Panc1 (cell line): ENCODE measurements around the gene CACNA2D3. TPM values are rescaled to one million over a fixed set of nuclear protein-coding genes. Genes with fewer than 3 reads are reported as not detected.

Source experiments
- ATAC-seq: fragments of 200-7000 bp; cut with Tn5 transposase; 2 replicates; pipeline ENCODE4 v1.9.1; 2020; ENCODE audit warnings: mild to moderate bottlenecking, moderate library complexity
- BruUV-seq: library from RNA; stranded (reverse); fragments of 400-500 nt; replicated peaks from 2 replicates; lab custom pipeline; 2021; lab: Mats Ljungman, UMichigan
- CTCF ChIA-PET: fragments of 300-600 bp; sonication (Branson Sonifier 250); formaldehyde crosslinking; loops from one replicate; lab custom pipeline; 2022; ENCODE audit warnings: antibody characterized with exemption; lab: Charles Lee
- POLR2A ChIA-PET: fragments of 300-600 bp; sonication (Branson Sonifier 250); formaldehyde crosslinking; loops from one replicate; lab custom pipeline; 2022; ENCODE audit warnings: antibody characterized with exemption; lab: Charles Lee
- DNase-seq: peaks from one replicate; pipeline ENCODE4 v3.0.0-alpha.2; 2010; ENCODE audit warnings: low read depth, low spot score
- H3K27ac ChIP-seq: 2 replicates; pipeline ENCODE4 v1.5.1; 2011; ENCODE audit warnings: mild to moderate bottlenecking, low read length, inconsistent platforms
- H3K27me3 ChIP-seq: fragments of 200-500 bp; sonication (Bioruptor generic); 2 replicates; pipeline ENCODE4 v1.6.0; 2014; ENCODE audit warnings: low read length, inconsistent platforms; ENCODE audit not compliant: control insufficient read depth, insufficient read depth
- H3K36me3 ChIP-seq: fragments of 200-500 bp; sonication (Bioruptor generic); 2 replicates; pipeline ENCODE4 v1.5.1; 2014; ENCODE audit warnings: inconsistent platforms, mild to moderate bottlenecking, low read length, moderate library complexity; ENCODE audit not compliant: control insufficient read depth, insufficient read depth
- H3K4me1 ChIP-seq: 2 replicates; pipeline ENCODE4 v1.5.1; 2011; ENCODE audit warnings: inconsistent platforms, mild to moderate bottlenecking, low read length, moderate library complexity; ENCODE audit not compliant: control insufficient read depth, insufficient read depth
- H3K4me3 ChIP-seq, 2 experiments: 2 replicates each; pipeline ENCODE4 v1.5.1; 2011 to 2012; ENCODE audit warnings: low read depth in 2 of 2, low read length in 2 of 2, mild to moderate bottlenecking in 2 of 2, inconsistent platforms in 1 of 2, moderate library complexity in 1 of 2
- H3K9me3 ChIP-seq: fragments of 200-500 bp; sonication (Bioruptor generic); 2 replicates; pipeline ENCODE4 v1.5.1; 2014; ENCODE audit warnings: low read depth, mild to moderate bottlenecking, inconsistent platforms, low read length, moderate library complexity; ENCODE audit not compliant: control insufficient read depth, insufficient read depth
- CTCF ChIP-seq: fragments of 450-650 bp; IDR thresholded peaks from 2 replicates; pipeline ENCODE4 v1.5.1; 2017; ENCODE audit warnings: mild to moderate bottlenecking
- POLR2AphosphoS5 ChIP-seq: IDR thresholded peaks from 2 replicates; pipeline ENCODE4 v1.6.1; 2012; ENCODE audit warnings: mild to moderate bottlenecking, low read depth, low read length, moderate library complexity
- REST ChIP-seq, 2 experiments: IDR thresholded peaks; 2 replicates each; pipeline ENCODE4 v1.6.1; 2011 to 2012; ENCODE audit warnings: low read depth in 2 of 2, control low read depth in 1 of 2, low read length in 1 of 2, mild to moderate bottlenecking in 1 of 2, moderate library complexity in 1 of 2; ENCODE audit not compliant: insufficient read depth in 1 of 2
- SIN3A ChIP-seq: IDR thresholded peaks from 2 replicates; pipeline ENCODE4 v1.6.1; 2012; ENCODE audit warnings: low read depth, mild to moderate bottlenecking, low read length, moderate library complexity, borderline replicate concordance; ENCODE audit not compliant: insufficient read depth
- TCF7L2 ChIP-seq: IDR thresholded peaks from 2 replicates; pipeline ENCODE4 v1.6.1; 2011; ENCODE audit warnings: mild to moderate bottlenecking, low read depth, low read length, inconsistent platforms
- in situ Hi-C: cut with HindIII; loops from 2 replicates; pipeline ENCODE4 v1.10.0; 2016; ENCODE audit warnings: low sequenced_read_pairs, low pct_unique_long_range_greater_than_20kb
- intact Hi-C: fragments of 100-400 bp; cut with micrococcal nuclease; formaldehyde crosslinking; loops from one replicate; pipeline ENCODE4 v1.10.0; 2022; ENCODE audit not compliant: unreplicated experiment
- total RNA-seq: library from RNA; stranded (reverse); gene quantifications from one replicate; pipeline ENCODE4 v1.2.1, GENCODE V29; 2021; ENCODE audit not compliant: unreplicated experiment

CACNA2D3 gene
- total RNA-seq, 1 experiment from 2014 or later, result 0.41 TPM

- no peaks in the 10 kb centered on the region for H3K27me3 ChIP-seq
- TF ChIP-seq TCF7L2 (no peak), POLR2AphosphoS5 (no peak), SIN3A (no peak), REST (IDR thresholded peaks at IDR 0.05; ENCODE audit: insufficient read depth in 1 of 2, low read depth in 2 of 2, low read length in 1 of 2) (no peak), CTCF (no peak)
- H3K4me3 ChIP-seq, result no peak overlapping the region
- no peaks in the 10 kb centered on the region for H3K4me1 ChIP-seq
- in situ Hi-C loops (no loop called here), intact Hi-C loops (no loop called here)
- no peaks in the 10 kb centered on the region for H3K36me3 ChIP-seq
- no peak overlapping the region for H3K27ac ChIP-seq
- DNase-seq (no peak), ATAC-seq (no peak)
- CTCF ChIA-PET, result no interaction called here
- no TSS peak for BruUV-seq
- no peaks in the 10 kb centered on the region for H3K9me3 ChIP-seq
- POLR2A ChIA-PET, result no interaction called here
Measured at GRCh38 chr3:54557538-54558428, 435.4 kb downstream of the CACNA2D3 start.

- BruUV-seq, result no TSS peak
- H3K4me3 ChIP-seq, result no peak overlapping the region
- DNase-seq, result no peak
- POLR2A ChIA-PET, result no interaction called here
- CTCF ChIA-PET, result no interaction called here
- no peak for TF ChIP-seq TCF7L2
- ATAC-seq, result no peak
- intact Hi-C loops (no loop called here), in situ Hi-C loops (no loop called here)
- H3K27me3 ChIP-seq, result no peaks in the 10 kb centered on the region
- H3K27ac ChIP-seq, result no peak overlapping the region
- no peaks in the 10 kb centered on the region for H3K36me3 ChIP-seq
- H3K4me1 ChIP-seq, result no peaks in the 10 kb centered on the region
- H3K9me3 ChIP-seq, result no peaks in the 10 kb centered on the region
Measured at GRCh38 chr3:54563501-54564200, 441.3 kb downstream of the CACNA2D3 start.
